Hematopoietic multipotent progenitor cell treated with erythropoietin and hydrocortisone succinate and interleukin-3 and kit ligand, for 15 days (in vitro differentiated cells): Measurements from ENCODE around the gene NUP50.
A peak's percentile ranks its signal among the peaks of the same experiment; 100 is the strongest.

ENCODE experiments used
- DNase-seq: peaks from one replicate; pipeline ENCODE4 v3.0.0-alpha.2; 2015; ENCODE audit warnings: low spot score

Gene NUP50

DNA sequence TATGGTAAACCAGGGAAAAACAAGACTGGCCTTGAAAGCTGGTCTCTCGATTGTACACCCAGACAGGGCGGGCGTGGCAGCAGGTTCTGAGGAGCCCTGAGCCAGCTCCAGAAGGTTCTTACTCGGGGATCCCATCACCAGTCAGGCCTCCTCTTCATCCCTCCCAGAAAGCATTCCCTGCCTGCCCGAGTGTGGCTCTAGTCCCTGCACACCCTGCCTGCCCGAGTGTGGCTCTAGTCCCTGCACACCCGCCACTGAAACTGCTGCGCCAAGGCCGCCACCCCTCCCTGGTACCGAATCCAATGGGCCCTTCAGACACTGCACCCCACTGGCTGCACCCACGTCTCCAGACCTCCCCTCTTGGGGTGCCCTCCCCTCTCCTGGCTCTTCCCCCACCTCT is 46.9 kb downstream of the NUP50 start:
- DNase-seq: no peak

DNA sequence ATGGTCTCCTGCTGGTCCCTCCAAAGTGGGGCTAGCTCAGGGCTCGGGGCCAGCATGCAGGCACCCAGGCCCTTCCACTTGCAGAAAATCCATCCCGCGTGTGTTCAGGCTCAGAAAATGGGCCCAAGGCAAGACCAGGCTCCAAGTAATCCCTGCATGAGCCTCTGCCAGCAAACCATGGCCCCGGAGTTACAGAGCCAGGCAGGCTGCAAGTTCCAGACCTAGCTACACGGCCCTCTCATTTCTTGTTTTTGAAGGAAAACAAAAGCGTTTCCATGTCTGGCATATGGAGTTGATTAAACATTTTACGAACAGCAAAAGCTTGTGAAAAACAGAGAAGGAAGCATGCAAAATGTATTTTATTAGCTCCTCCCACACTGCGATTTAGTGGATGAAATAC is 47.3 kb downstream of the NUP50 start:
- DNase-seq: no peak

DNA sequence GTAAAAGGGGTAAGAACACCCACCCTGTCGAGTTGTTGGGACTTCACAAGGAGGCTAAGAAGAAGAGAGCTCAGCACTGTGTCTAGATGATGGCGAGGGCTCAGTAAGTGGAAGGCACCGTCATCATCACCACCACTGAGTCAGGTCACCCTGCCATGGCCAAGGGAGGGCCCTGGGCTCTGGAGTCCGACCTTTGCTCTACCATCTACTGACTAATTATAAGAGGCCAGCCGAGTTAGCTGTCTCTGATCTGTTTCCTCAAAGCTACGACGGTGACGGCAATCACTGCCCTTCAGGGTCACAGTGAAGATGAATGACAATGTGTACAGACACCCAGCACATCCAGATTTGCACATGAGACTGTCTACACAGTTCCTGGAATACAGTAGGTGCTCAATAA is 47.7 kb downstream of the NUP50 start:
- no peak for DNase-seq

DNA sequence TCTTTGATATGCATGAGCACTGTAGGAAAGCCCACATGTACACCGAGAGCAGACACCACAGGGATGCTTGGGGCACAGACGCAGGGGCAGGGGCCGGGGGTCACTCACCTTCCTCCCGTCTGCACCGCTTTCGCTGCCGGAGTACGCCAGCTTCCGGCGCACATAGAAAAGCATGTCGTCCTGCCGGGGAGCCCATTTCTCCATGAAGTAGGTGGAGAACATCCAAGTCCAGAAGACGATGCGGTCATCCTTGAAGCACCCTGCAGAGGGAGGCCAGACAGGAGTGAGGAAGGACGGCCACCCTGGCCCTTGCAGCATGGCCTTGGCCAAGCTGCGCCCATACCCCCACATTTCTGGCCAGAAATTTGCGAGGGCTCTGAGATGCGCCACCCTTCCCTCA is 48.1 kb downstream of the NUP50 start:
- DNase-seq: no peak

DNA sequence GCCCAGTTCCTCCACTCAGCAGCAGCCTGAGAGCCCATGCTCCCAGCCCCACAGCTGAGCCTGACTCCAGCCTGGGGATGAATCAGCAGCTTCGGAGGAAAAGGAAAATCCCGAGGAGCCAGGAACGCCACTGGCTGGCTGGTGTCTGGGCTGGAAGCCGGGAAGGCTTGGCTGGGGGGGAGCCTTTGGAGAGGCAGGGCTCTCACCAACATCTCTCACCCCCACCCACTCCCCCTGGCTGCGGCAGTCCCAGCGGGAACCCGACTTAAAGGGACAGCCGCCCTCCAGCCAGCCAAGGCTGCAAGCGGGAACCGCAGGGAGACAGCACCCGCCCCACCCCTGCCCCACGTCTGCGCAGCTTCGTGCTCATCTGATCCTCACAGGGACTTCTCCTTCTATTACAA is 48.6 kb downstream of the NUP50 start:
- DNase-seq: no peak

DNA sequence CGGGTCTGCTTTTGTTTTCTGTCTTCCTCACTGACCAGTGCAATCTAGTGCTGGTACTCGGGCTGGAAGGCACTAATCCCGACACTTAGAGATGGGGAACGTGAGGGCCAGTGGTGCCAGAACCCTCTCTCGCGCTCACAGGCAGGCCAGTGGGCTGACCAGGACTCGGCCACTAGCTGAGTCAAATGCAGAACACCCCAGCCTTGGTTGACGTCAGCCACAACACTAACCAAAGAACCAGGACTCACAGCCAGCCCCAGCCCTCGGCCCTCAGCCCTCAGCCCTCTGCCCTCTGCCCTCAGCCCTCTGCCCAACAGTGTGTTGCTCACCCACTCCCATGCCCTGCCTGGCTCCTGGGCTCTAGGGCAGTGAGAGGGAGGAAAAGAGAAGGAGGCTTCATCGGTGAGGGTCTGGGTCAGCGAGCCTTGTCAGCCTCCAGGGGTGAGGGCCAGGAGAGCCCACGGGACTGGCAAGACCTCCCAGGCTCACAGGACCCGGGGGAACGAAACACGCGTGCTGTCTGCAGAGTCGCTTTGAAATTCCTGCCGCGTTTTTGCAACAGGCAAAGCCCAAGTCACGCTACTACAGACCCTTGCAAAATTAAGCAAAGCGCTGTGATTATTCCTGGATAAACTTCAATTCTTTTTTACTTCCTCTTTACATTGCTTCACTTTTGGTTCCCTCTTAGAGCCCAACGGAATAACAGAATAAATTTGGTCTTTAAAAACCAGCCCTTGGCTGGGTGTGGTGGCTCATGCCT is 49.4 kb downstream of the NUP50 start:
- DNase-seq: no peak

DNA sequence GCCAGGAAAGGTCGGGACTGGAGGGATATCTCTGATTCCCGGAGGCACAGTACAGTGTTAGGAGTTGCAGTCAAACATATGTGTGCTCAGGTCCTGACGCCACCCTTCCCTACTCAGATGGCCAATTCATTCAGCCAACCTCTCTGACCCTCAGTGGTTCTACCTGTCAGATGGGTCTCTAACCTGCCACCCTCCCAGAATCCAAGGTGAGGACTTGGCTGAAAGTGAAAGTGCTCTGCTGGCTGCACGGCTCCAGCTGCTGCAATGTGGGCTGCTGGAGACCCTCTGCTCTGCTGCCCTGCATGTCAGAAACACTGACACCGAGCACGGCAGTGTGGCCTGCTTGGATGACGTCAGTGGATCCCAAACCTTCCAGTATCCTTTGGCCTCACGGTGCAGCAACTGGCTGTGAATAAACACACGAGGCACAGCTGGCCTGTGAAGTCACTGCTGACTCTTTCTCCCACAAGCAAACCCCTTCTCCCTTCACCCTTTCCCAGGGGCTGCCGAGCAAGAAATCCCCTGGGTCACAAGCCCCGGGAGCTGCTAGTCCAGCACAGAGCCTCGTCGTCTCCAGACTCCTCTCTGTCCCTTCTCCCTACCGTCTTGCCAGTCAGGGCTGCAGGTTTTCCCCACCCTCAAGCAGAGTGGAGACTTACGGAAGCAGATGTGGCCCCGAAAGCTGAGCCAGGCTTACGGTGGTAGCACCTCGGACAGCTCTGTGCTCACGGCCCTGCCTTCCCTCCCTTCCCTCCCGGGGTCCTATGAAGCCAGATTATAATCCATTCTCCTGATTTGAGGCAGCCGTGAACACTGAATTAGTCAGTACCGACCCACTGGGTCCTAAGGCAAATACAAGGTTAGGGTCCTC is 52.6 kb downstream of the NUP50 start:
- DNase-seq: no peak

DNA sequence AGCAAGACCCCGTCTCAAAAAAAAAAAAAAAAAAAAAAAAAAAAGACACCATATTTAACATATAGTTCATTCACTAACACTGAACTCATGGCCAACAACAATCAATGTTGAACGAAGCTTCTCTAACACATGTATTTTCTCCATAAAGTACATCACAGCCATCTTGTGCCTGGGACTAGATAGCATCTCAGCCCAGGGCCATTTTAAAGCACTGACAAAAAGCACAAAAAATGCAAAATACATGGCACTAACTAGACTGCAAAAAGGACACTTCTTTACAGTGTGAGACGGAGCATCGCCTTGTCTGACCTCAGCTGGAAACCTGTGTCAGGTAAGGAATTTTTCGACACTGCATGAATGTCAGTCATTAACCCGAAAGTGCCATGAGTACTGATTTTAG is 53.6 kb downstream of the NUP50 start:
- no peak for DNase-seq

DNA sequence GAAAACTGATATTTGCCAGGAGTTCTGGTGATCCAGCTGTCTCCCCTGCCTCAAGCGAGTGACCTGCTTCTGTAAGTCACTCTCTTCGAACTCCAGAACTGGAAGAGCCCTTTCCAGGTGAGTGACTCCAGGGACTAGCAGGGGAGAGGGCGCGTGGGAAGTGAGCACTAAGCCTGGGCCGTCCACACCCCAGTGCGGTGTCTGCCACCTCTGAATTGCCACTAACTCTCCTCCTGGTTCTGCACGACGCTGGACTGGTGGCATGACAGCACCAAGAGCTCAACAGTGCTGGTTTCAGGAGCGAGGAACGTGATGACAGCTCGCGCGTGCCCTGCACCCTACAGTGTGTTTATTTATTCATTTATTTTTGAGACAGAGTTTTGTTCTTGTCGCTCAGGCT is 54.1 kb downstream of the NUP50 start:
- DNase-seq: no peak

DNA sequence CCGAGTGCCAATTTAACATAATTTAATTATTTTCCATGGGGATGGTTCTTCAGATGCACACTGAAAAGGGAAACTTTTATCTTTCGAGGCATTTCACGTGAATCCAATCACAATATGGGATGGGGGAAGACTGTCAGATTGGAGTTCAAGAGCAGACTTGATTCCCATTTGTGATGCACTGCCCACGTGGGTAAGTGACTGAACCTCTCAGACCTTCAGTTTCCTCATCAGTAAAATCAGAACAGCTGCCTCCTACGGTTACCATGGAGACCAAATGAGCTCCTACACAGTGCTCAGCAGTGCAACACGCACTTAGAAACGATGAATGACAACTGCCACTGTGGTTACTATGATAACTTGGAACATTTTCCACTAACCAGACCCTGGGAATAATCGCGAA is 55.3 kb downstream of the NUP50 start:
- no peak for DNase-seq

DNA sequence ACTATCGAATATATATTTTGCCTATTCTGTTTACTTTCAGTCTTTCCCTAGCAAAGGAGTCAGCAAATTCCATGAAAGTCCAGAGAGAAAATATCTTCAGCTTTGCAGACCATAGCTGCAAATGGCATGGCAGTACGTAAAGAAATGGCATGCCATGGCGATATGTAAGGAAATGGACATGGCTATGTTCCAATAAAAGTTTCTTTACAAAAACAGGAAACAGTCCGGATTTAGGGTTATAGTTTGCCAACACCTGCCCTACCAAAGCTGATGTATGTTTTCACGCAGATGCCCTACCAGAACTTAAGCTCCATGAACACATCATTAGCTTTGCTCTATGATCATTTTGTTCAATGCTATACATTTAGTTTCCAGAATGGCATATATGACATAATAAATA is 57.5 kb downstream of the NUP50 start:
- no peak for DNase-seq

DNA sequence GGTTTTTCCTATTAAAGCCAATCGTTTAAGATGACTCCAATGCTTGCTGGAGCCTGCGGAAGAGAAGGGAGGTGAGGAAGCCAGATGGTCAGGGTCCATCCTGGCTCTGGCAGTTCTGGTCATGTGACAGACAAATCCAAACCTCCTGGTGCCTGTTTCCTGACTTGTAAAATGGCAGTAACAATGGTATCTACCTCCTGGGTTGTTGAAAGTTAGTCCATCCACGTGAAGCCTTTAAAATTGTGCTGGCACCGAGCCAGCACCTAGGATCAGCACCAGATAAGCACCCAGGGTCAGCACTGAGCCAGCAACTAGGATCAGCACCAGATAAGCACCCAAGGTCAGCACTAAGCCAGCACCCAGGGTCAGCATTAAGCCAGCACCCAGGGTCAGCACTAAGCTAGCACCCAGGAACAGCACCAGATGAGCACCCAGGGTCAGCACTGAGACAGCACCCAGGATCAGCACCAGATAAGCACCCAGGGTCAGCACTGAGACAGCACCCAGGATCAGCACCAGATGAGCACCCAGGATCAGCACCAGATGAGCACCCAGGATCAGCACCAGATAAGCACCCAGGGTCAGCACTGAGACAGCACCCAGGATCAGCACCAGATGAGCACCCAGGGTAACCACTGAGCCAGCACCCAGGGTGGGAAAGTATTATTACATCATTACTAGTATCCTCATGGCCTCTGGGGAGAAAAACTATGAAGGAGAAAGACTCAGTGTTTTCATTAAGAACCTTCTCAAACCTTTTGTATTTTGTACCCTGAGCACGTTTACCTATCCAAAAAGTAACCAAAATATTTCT is 59.8 kb downstream of the NUP50 start:
- DNase-seq: no peak

DNA sequence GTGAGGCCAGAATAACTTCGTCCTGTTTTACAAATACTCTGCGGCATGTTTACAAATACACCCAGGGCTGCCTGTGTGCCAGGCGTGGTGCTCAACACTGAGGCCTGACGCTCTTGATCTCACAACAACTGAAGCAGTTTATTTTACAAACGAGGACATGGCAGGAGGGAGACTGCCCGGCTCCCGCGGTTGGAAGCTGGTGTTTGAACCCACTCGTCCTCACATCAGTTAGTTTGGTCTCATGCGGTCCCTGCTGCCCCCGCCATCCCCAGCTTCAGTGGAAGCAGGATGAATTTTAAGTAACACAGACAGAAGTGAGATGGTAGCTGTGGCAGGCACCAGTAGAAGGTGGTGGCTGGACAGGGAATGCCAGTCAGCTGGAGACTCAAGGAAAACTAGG is 60.6 kb downstream of the NUP50 start:
- DNase-seq: no peak

DNA sequence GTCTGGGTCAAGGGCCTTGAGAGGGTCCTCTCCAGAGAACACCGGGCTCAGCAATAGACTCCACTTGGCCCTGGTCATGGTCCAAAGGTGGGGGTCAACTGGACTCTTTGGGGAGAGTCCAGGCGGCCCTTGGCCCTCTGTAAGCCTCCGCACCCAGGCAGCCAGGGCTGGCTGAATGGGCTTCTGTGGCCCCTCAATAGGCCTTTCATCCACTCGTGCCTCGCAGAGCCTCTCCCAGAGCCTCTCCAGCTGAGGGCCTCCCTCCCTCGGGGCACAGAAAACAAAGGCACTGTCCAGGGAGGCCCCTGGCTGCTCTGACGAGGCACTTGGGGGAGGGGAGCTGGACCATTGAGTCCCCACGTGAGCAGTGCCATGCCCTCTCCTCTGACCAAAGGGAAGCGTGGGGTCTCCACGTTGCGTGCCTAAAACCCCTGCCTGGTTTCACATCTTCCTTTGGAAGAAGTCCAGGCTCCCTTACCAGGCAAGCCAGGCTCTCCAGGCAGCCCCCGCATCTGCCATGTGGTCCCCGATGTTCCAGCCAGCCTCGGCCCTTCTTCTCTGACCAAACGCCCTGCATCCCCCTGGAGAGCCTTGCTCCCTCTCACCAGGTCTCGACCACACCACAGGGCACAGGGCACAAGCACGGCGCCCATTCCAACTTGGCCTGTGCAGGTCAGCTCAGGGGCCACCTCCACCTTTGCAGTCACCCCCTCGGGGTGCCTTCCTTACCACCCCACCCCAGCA is 61.4 kb downstream of the NUP50 start:
- no peak for DNase-seq

DNA sequence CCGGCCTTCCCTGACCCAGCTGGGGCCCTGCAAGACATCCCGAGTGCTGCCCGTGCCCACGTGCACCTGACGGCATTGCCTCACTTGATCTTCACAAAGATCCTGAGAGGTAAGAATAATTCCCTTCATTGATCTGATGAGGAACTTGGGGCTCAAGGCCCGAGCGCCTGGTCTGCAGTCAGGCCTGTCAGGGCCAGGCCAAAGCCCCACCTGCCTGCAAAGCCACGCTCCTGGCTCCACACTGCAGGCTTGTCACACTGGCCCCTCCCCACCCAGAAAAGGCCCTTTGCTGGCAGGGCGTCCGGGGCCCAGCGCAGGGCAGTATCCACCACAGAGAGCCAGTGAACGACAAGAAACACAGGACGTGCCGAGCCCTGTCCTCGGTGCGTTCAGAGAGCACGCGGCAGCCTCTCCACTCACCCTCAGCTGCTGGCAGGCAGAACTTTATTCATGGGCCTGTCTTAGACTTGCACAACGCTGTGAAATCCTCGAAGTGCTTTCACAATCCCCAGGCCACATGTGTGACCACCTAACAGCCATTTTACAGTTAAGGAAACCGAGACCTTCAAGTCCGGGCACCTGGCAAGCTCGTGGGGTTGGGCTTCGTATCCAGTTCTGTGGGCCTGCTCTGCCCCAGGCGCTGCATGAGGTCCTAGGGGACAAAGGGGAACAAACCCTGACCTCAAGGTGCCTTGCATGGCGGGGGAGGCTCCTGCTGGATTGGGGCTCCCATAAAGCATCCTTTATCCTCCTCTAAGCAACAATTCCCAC is 62.2 kb downstream of the NUP50 start:
- no peak for DNase-seq

DNA sequence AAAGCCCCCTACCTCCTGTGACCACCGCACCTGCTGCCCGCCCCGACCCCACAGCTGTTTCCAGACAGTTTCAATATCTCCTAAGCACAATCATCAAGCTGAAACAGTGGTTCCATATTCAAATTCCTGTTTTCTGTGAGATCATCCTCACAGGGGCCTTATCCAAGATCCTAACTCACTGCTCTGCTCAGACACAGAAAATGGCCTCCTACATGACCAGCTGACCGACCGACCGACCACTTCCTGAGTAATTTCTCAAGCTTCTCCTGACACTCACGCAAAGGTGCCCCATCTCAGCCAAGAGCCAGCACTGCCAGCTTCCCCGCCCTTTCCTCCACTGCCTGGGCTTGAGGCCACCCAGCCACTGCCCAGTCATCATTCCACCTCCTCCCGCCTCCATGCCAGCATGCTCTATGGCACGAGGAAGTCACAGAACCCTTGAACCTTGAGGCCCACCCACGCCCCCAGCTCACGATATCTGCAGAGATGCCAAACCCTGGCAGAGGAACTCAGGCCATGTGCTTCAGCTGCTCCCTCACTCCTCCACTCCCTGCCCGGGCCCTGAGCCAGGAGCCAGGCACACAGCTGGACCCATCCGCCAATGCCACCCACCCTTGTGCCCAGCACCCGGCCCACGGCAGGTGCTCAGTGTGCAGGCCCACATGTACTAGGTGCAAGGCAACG is 62.9 kb downstream of the NUP50 start:
- DNase-seq: peak; percentile 23

DNA sequence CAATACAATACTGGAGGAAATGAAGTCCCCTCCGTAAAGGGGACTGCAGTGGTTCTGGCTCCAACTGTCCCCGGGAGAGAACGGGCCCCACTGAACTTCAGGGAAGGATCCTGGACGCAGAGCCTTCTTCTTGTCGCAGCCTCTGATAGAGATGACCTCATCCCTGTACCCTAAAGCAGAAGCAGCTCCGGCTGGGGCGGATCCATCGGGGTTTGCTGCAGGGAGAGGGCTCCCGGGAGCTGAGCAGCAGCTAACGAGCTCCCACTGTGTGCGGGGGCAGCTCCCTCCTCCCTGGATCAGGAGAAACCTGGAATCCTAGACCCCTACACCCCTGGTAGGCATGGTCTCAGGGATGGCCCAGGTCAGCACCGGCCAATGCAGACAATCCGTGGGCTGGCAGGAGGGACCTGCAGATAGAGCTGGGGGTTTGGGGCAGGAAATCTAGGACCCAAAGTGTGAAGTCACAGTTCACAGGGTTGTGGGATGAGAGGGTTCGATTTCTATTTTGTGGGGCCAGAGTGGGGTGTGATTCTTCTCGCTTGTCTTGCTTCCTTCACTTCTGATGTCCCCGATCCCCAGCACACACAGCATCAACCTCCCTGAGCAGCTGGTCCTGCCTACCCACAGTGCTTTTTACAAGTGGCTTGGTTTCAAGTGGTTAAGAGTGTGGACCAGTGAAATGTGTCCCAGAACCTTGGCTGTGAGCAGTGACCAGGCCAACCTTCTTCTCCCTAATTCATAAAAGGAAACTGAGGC is 64.1 kb downstream of the NUP50 start:
- no peak for DNase-seq

DNA sequence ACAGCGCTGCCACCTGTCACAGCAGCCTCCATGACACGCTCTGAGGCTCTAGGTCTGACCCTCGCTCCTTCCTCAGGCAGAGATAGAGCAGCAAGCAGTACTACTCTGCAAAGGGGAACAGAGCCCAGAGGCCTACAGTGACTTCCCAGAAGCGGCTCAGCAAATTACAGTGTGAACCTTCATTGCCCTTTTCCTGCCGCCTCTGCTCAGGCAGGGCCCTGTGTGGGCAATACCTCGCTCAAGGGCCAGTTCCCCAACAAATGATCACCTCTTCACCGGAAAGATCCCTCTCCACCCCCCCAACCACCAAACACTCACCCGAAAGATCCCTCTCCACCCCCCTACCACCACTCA is 64.7 kb downstream of the NUP50 start:
- DNase-seq: no peak

DNA sequence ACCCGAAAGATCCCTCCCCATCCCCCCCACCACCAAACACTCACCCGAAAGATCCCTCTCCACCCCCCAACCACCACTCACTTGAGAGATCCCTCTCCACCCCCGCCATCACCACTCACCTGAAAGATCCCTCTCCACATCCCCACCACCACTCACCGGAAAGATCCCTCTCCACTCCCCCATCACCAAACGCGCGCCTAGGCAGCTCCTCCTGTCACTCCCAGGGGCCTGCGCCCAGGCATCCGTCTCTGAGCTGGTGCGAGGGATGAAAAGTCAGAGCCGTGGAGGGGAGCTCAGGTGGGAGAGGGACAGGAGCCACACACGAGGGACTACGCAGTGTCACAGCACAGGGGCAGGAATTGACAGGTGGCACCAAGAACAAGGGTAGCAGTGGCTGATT is 65.5 kb downstream of the NUP50 start:
- no peak for DNase-seq
